ENCODE data around the gene MYCL. TPM values are rescaled to one million over a fixed set of nuclear protein-coding genes. Genes with fewer than 3 reads are reported as not detected.

Gene MYCL
- total and polyA plus RNA-seq, 2 of the 4 experiments (the other 2 are of a cell fraction) = 0.72 to 0.87 TPM

DNA sequence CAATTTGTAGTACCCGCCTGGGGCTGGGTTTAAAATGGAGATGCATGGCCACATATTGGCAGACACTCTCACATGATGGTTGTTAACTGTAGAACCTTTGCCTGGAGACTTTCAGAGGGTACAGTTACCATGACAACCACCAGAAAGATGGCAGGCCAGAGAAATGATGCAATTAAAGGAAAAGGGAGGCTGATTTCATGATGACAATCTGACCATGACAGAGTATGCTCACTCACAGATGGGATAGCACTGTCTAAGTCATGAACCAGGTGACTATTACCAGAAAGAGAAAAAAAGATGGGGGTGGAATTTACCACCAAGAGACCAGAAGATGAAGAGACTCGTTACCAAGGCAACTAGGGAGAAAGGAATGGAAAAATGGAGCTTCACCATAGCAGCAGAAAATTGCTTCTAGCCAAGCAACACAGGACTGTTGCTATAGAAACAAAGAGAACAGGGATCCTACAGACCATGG is 14.9 kb downstream of the MYCL start:
- DNase-seq (no peak), ATAC-seq (ENCODE audit: low read depth) (no peak)
- H4K8ac ChIP-seq (ENCODE audit: low read depth in 2 of 2, low read length in 2 of 2) = no peak overlapping the region
- WGBS, 2 experiments (ENCODE audit: extremely low coverage in 2 of 2, insufficient read length in 1 of 2) = no CpG with 5 or more reads among the region's 2 CpGs
- no peaks in the 10 kb centered on the region for H3K9me3 ChIP-seq (ENCODE audit: control insufficient read depth, insufficient read depth, low read length)
- no peak overlapping the region for H3K27ac ChIP-seq (ENCODE audit: insufficient read depth, low read length)
- no peak overlapping the region for H3K18ac ChIP-seq (ENCODE audit: low read depth, low read length)
- peaks cover 2% of the 10 kb centered on the region; the same call in 1 of the 2 replicates for H3K4me1 ChIP-seq (ENCODE audit: control insufficient read depth, insufficient read depth, low read length)
- no peaks in the 10 kb centered on the region for H4K20me1 ChIP-seq (ENCODE audit: insufficient read depth, low read length)
- no peak overlapping the region for H4K91ac ChIP-seq (ENCODE audit: insufficient read depth, low read depth, low read length)
- BruUV-seq (replicated peaks) = no TSS peak
- H3K9ac ChIP-seq (ENCODE audit: low read depth, low read length) = no peak overlapping the region
- in situ Hi-C loops (cut with MboI; ENCODE audit: low sequenced_read_pairs) (no loop called here), intact Hi-C loops (cut with micrococcal nuclease) (no loop called here), dilution Hi-C loops (cut with HindIII; ENCODE audit: low sequenced_read_pairs, unreplicated experiment) (no loop called here)
- H2AK9ac ChIP-seq (replicated peaks; ENCODE audit: low read depth, low read length, poor library complexity) = no peak overlapping the region
- ChIA-PET CTCF (no interaction called here), POLR2A (ENCODE audit: unreplicated experiment) (no interaction called here)
- no peak overlapping the region for H3K4me2 ChIP-seq (ENCODE audit: low read depth, low read length)
- H2BK15ac ChIP-seq (ENCODE audit: low read depth, low read length) = no peak overlapping the region
- H2BK20ac ChIP-seq (ENCODE audit: low read depth, low read length) = no peak overlapping the region
- H2AK5ac ChIP-seq (ENCODE audit: low read depth, low read length) = no peak overlapping the region
- no peak overlapping the region for H3K4ac ChIP-seq (ENCODE audit: low read depth, low read length)
- no peak overlapping the region for H2BK120ac ChIP-seq (ENCODE audit: low read depth, low read length)
- H2AFZ ChIP-seq (replicated peaks; ENCODE audit: low read length, poor library complexity) = no peak overlapping the region
- peaks cover 11 to 18% of the 10 kb centered on the region in 2 experiments for H3K79me1 ChIP-seq (ENCODE audit: low read depth in 1 of 2, low read length in 2 of 2)
- no peak overlapping the region for H3K14ac ChIP-seq (replicated peaks; ENCODE audit: low read depth, low read length)
- H2BK5ac ChIP-seq (ENCODE audit: low read depth, low read length, poor library complexity, severe bottlenecking) = no peak overlapping the region
- no peak overlapping the region for H3K4me3 ChIP-seq (ENCODE audit: insufficient read depth, low read depth, low read length)
- H3K27me3 ChIP-seq (ENCODE audit: control insufficient read depth, insufficient read depth, low read length) = no peaks in the 10 kb centered on the region
- TF ChIP-seq MAFK (IDR thresholded peaks at IDR 0.05; ENCODE audit: low read depth, low read length) = no peak
- TF ChIP-seq RAD21 (IDR thresholded peaks at IDR 0.05; ENCODE audit: low read length) = no peak
- TF ChIP-seq NFE2L2 (IDR thresholded peaks at IDR 0.05; ENCODE audit: low read depth, low read length) = no peak
- TF ChIP-seq CEBPB (IDR thresholded peaks at IDR 0.05; ENCODE audit: low read depth, low read length) = peak; percentile 68
- H3K9me1 ChIP-seq (ENCODE audit: insufficient read depth, low read length) = peaks cover 3% of the 10 kb centered on the region; the same call in 1 of the 2 replicates
- H3K36me3 ChIP-seq (ENCODE audit: control insufficient read depth, insufficient read depth, low read length) = no peaks in the 10 kb centered on the region
- no peak overlapping the region for H3K56ac ChIP-seq (ENCODE audit: extremely low read depth, insufficient read depth, low read length)
- H3K23ac ChIP-seq (ENCODE audit: low read depth, low read length) = no peak overlapping the region
- no peak overlapping the region for H4K5ac ChIP-seq (ENCODE audit: low read depth, low read length)

All from IMR-90 (cell line).